Activated CD4-positive, alpha-beta memory T cell treated with anti-CD3 and anti-CD28 coated beads, Interleukin-2, amount 10 ng/mL, durations not matched to agents 7 days and 5 days (primary cell): Measurements from ENCODE around the gene LRP1-AS. TPM values are rescaled to one million over a fixed set of nuclear protein-coding genes. Genes with fewer than 3 reads are reported as not detected.

Experiments
- CTCF ChIA-PET: fragments of 350-600 bp; sonication (Branson Sonifier 250); formaldehyde crosslinking; loops from one replicate; lab custom pipeline; 2021; ENCODE audit warnings: antibody characterized with exemption, inconsistent platforms; lab: Charles Lee
- POLR2A ChIA-PET: fragments of 350-600 bp; sonication (Branson Sonifier 250); formaldehyde crosslinking; loops from one replicate; lab custom pipeline; 2021; ENCODE audit warnings: antibody characterized with exemption; lab: Charles Lee
- DNase-seq: peaks from one replicate; pipeline ENCODE4 v3.0.0-alpha.2; 2020
- H3K27ac Mint-ChIP-seq: one replicate; pipeline ENCODE4 v1.8.0; 2021; ENCODE audit warnings: mild to moderate bottlenecking, mixed read lengths
- H3K27me3 Mint-ChIP-seq: one replicate; pipeline ENCODE4 v1.8.0; 2021; ENCODE audit warnings: mixed read lengths
- H3K36me3 Mint-ChIP-seq: one replicate; pipeline ENCODE4 v1.8.0; 2021; ENCODE audit warnings: low read depth, mixed read lengths
- H3K4me1 Mint-ChIP-seq: one replicate; pipeline ENCODE4 v1.8.0; 2021; ENCODE audit warnings: mixed read lengths
- H3K4me3 Mint-ChIP-seq: one replicate; pipeline ENCODE4 v1.8.0; 2021; ENCODE audit warnings: mild to moderate bottlenecking, mixed read lengths
- H3K9me3 Mint-ChIP-seq: one replicate; pipeline ENCODE4 v1.8.0; 2021; ENCODE audit warnings: mixed read lengths
- total RNA-seq, 2 experiments: library from RNA; stranded (reverse); gene quantifications; one replicate each; pipeline ENCODE4 v1.2.3, GENCODE V29; 2021

LRP1-AS gene
- total RNA-seq, 2 experiments from 2014 or later: not detected

DNA sequence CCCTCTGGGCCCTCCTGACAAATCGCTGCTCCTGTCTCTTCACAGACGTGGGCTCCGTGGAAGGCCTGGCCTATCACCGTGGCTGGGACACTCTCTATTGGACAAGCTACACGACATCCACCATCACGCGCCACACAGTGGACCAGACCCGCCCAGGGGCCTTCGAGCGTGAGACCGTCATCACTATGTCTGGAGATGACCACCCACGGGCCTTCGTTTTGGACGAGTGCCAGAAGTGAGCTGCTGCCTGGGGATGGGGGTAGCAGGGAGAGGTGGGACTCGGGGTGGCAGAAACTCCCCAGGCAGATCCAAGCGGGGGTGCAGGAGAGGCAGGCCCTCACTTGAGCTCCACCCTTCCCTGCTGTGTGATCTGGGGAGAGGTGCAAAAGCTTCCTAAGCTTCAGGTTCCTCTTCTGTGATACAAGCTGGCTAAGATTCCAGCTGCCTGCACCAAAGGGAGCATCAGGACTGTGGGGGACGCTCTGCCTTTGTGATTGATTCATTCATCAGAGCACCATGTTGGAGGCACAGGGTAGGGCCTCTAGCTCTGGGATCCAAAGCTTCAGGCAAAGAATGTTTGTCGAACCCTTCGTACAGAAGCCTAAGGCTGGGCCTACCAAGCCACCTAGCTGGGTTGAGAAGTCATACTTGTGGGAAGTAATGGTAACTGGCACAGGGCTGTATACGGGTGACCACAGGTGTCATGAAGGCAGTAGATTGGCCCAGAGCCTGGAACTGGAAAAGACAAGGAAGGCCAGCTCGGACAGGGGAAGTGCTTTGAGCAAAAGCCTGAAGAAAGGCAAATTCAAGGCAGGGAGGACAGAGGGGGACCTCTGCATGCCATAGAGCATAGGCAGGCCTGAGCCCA, 40.0 kb upstream of the LRP1-AS start:
- peaks cover 3% of the 10 kb centered on the region for H3K4me1 Mint-ChIP-seq
- H3K27ac Mint-ChIP-seq: no peak overlapping the region
- H3K36me3 Mint-ChIP-seq: no peaks in the 10 kb centered on the region
- POLR2A ChIA-PET: no interaction called here
- H3K9me3 Mint-ChIP-seq: no peaks in the 10 kb centered on the region
- DNase-seq: no peak
- H3K27me3 Mint-ChIP-seq: no peaks in the 10 kb centered on the region
- H3K4me3 Mint-ChIP-seq: no peak overlapping the region
- CTCF ChIA-PET: interaction anchor here (1.4 to 2.2 kb wide), 6 partner anchors 26 to 186 kb away, joined by 4 to 8 read pairs (median 7); no protein-coding TSS in a partner anchor

- no peaks in the 10 kb centered on the region for H3K9me3 Mint-ChIP-seq
- no peak overlapping the region for H3K27ac Mint-ChIP-seq
- POLR2A ChIA-PET: no interaction called here
- H3K4me1 Mint-ChIP-seq: peaks cover 3% of the 10 kb centered on the region
- no peaks in the 10 kb centered on the region for H3K36me3 Mint-ChIP-seq
- no peak for DNase-seq
- CTCF ChIA-PET: interaction anchor here (0.5 to 2.1 kb wide), 8 partner anchors 11 to 667 kb away, joined by 3 to 8 read pairs (median 4); partner anchors contain the start of gene STAT6
- H3K27me3 Mint-ChIP-seq: no peaks in the 10 kb centered on the region
- H3K4me3 Mint-ChIP-seq: no peak overlapping the region
Measured at GRCh38 chr12:57185906-57186508, 38.6 kb upstream of the LRP1-AS start.

DNA sequence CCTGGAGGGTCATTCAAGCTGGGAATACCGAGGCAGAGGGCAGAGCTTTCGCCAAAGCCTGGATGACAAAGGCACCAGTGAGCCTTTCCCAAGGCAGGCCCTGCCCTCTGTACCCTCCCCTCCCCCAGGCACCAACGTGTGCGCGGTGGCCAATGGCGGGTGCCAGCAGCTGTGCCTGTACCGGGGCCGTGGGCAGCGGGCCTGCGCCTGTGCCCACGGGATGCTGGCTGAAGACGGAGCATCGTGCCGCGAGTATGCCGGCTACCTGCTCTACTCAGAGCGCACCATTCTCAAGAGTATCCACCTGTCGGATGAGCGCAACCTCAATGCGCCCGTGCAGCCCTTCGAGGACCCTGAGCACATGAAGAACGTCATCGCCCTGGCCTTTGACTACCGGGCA, 38.0 kb upstream of the LRP1-AS start:
- Mint-ChIP-seq H3K4me3 (no peak overlapping the region), H3K27me3 (no peaks in the 10 kb centered on the region), H3K9me3 (no peaks in the 10 kb centered on the region), H3K27ac (no peak overlapping the region), H3K36me3 (no peaks in the 10 kb centered on the region), H3K4me1 (peaks cover 3% of the 10 kb centered on the region)
- ChIA-PET CTCF (interaction anchor here (0.8 to 2.1 kb wide), 4 partner anchors 10 to 74 kb away, joined by 3 to 8 read pairs (median 4); partner anchors contain the start of gene STAT6), POLR2A (interaction anchor here (2.8 kb wide), 1 partner anchor 74 kb away, joined by 10 read pairs; the partner anchor contains the start of gene STAT6)
- DNase-seq: no peak

GRCh38 chr12:57183939-57184725, 36.7 kb upstream of the LRP1-AS start:
- no peak for DNase-seq
- no peaks in the 10 kb centered on the region for H3K36me3 Mint-ChIP-seq
- H3K27ac Mint-ChIP-seq: no peak overlapping the region
- POLR2A ChIA-PET: interaction anchor here (0.9 to 2.8 kb wide), 4 partner anchors 10 to 433 kb away, joined by 3 to 10 read pairs (median 6); partner anchors contain the start of gene STAT6
- no peak overlapping the region for H3K4me3 Mint-ChIP-seq
- H3K4me1 Mint-ChIP-seq: peaks cover 3% of the 10 kb centered on the region
- no peaks in the 10 kb centered on the region for H3K9me3 Mint-ChIP-seq
- H3K27me3 Mint-ChIP-seq: no peaks in the 10 kb centered on the region
- CTCF ChIA-PET: interaction anchor here (1.3 to 5.2 kb wide), 9 partner anchors 10 to 119 kb away, joined by 3 to 65 read pairs (median 6); partner anchors contain the start of genes LRP1 and STAT6

- no peak overlapping the region for H3K4me3 Mint-ChIP-seq
- POLR2A ChIA-PET: interaction anchor here (0.9 to 2.8 kb wide), 4 partner anchors 8 to 432 kb away, joined by 3 to 10 read pairs (median 6); partner anchors contain the start of gene STAT6
Measured at GRCh38 chr12:57182918-57183575, 35.6 kb upstream of the LRP1-AS start.

DNA sequence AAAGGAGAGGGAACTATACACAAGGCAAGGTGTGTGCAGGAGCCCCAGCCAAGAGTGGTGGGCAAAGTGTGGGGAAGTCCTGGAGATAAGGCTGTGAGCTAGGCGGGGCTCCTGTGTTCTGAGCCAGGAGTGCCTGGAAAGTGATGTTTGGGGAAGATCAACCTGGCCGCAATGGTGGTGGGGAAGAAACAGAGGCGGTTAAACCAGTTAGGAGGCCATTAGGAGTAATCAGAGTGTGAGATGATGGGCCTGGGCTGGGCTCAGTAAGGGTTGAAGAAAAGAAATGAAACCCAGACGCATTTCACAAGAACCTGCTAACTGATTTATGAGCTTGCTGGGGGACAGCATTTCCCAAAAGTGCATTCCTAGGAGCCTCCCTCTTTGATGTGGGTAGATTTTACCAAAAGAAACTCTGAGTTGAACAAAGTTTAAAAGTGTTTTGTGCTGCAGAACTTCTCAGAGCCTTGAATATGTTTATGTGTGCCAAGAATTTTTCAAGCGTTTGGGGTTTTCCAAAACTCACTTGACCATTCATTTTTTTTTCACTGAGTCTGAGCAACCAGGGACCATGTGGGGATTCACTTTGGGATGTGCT, 34.2 kb upstream of the LRP1-AS start:
- ChIA-PET POLR2A (no interaction called here), CTCF (interaction anchor here (0.7 to 5.2 kb wide), 8 partner anchors 9 to 1380 kb away, joined by 4 to 65 read pairs (median 10); partner anchors contain the start of genes LRP1 and STAT6)
- DNase-seq: no peak
- no peaks in the 10 kb centered on the region for H3K27me3 Mint-ChIP-seq
- no peaks in the 10 kb centered on the region for H3K9me3 Mint-ChIP-seq
- no peaks in the 10 kb centered on the region for H3K36me3 Mint-ChIP-seq
- H3K27ac Mint-ChIP-seq: no peak overlapping the region
- H3K4me1 Mint-ChIP-seq: peaks cover 3% of the 10 kb centered on the region
- H3K4me3 Mint-ChIP-seq: no peak overlapping the region

More at GRCh38 chr12:57182918-57183575, 35.6 kb upstream of the LRP1-AS start:
- H3K9me3 Mint-ChIP-seq: no peaks in the 10 kb centered on the region
- H3K4me1 Mint-ChIP-seq: peaks cover 3% of the 10 kb centered on the region
- no peaks in the 10 kb centered on the region for H3K27me3 Mint-ChIP-seq
- no peak overlapping the region for H3K27ac Mint-ChIP-seq
- peak; percentile 80 for DNase-seq
- CTCF ChIA-PET: interaction anchor here (1.0 to 5.2 kb wide), 18 partner anchors 10 to 175 kb away, joined by 3 to 65 read pairs (median 4); partner anchors contain the start of genes LRP1, SHMT2 and STAT6
- no peaks in the 10 kb centered on the region for H3K36me3 Mint-ChIP-seq

DNA sequence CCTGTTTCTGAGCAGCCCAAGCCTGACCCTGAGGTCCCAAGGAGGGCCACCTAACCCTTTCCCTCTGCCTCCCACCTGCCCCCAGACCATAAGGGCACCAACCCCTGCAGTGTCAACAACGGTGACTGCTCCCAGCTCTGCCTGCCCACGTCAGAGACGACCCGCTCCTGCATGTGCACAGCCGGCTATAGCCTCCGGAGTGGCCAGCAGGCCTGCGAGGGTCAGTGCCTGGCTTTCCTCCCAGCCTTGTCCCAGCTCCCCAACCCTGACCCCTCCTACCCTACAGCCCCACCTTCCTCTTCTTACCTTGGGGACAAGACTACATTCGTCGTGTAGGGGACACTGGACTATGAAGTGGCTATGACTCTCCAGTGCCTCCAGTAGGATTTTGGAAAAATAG, 33.7 kb upstream of the LRP1-AS start:
- DNase-seq: no peak
- no peaks in the 10 kb centered on the region for H3K36me3 Mint-ChIP-seq
- POLR2A ChIA-PET: no interaction called here
- no peak overlapping the region for H3K4me3 Mint-ChIP-seq
- CTCF ChIA-PET: interaction anchor here (0.5 to 5.2 kb wide), 5 partner anchors 8 to 961 kb away, joined by 4 to 65 read pairs (median 13); partner anchors contain the start of gene LRP1
- no peak overlapping the region for H3K27ac Mint-ChIP-seq
- no peaks in the 10 kb centered on the region for H3K27me3 Mint-ChIP-seq
- H3K4me1 Mint-ChIP-seq: peaks cover 3% of the 10 kb centered on the region
- no peaks in the 10 kb centered on the region for H3K9me3 Mint-ChIP-seq

- CTCF ChIA-PET: interaction anchor here (0.5 to 5.2 kb wide), 3 partner anchors 8 to 960 kb away, joined by 4 to 65 read pairs (median 25); partner anchors contain the start of gene LRP1
- H3K27me3 Mint-ChIP-seq: no peaks in the 10 kb centered on the region
- H3K4me1 Mint-ChIP-seq: peaks cover 3% of the 10 kb centered on the region
- no peaks in the 10 kb centered on the region for H3K9me3 Mint-ChIP-seq
- DNase-seq: no peak
- POLR2A ChIA-PET: no interaction called here
- H3K4me3 Mint-ChIP-seq: no peak overlapping the region
- no peaks in the 10 kb centered on the region for H3K36me3 Mint-ChIP-seq
- no peak overlapping the region for H3K27ac Mint-ChIP-seq
Measured at GRCh38 chr12:57180321-57180989, 33.0 kb upstream of the LRP1-AS start.

DNA sequence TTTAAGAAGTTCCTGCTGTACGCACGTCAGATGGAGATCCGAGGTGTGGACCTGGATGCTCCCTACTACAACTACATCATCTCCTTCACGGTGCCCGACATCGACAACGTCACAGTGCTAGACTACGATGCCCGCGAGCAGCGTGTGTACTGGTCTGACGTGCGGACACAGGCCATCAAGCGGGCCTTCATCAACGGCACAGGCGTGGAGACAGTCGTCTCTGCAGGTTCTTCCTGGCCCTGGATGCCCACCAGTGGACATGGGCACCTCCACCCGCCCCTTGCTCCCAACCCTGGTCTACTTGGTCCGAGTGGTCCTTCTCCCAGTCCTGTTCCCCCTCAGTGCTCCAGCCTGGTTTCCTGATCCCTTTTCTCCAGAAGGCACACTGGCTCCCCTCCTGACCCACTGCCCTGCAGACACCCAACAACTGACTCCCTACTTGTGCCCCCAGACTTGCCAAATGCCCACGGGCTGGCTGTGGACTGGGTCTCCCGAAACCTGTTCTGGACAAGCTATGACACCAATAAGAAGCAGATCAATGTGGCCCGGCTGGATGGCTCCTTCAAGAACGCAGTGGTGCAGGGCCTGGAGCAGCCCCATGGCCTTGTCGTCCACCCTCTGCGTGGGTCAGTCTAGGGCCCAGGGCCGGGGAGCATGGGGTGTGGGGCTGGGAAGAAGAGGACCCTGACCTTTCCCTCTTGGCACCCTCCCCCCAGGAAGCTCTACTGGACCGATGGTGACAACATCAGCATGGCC, 32.1 kb upstream of the LRP1-AS start:
- Mint-ChIP-seq H3K27me3 (no peaks in the 10 kb centered on the region), H3K4me3 (no peak overlapping the region), H3K36me3 (no peaks in the 10 kb centered on the region), H3K27ac (no peak overlapping the region), H3K9me3 (no peaks in the 10 kb centered on the region), H3K4me1 (peaks cover 3% of the 10 kb centered on the region)
- DNase-seq: no peak
- ChIA-PET POLR2A (no interaction called here), CTCF (interaction anchor here (5.2 kb wide), 1 partner anchor 54 kb away, joined by 65 read pairs; the partner anchor contains the start of gene LRP1)

GRCh38 chr12:57178213-57178612, 30.8 kb upstream of the LRP1-AS start:
- Mint-ChIP-seq H3K36me3 (no peaks in the 10 kb centered on the region), H3K4me1 (peaks cover 3% of the 10 kb centered on the region), H3K9me3 (no peaks in the 10 kb centered on the region), H3K27me3 (no peaks in the 10 kb centered on the region), H3K4me3 (no peak overlapping the region), H3K27ac (no peak overlapping the region)
- DNase-seq: no peak
- ChIA-PET CTCF (no interaction called here), POLR2A (no interaction called here)
